Central memory CD4-positive, alpha-beta T cell (primary cell): Measurements from ENCODE around the gene ZNF77.
"Not testable (repeated sequence)": the region's sequence is repeated elsewhere in the genome, so short reads cannot be mapped to it uniquely, and the experiment has no call there.

Source experiments
- DNase-seq: peaks from one replicate; pipeline ENCODE4 v3.0.0; 2022

ZNF77 gene

DNA sequence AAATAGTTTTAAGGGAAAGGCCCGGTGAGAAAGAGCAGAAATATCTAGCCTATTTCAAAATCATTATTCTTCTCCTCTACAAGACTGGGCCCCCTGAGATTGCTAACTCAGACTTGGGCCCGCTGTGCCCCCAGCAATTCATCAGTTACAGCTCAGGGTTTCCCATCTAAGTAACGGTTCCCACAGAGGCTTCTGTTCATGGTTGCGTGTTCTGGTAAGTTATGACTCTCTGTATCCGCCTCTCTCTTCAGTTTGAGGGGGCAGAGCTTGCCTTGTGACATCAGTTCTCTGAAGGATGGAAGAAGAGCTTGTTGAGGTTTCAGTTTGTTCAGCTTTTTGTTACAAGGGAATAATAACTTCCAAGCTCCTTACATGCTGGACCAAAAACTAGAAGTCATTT lies 32.5 kb downstream of the ZNF77 start:
- no peak for DNase-seq

DNA sequence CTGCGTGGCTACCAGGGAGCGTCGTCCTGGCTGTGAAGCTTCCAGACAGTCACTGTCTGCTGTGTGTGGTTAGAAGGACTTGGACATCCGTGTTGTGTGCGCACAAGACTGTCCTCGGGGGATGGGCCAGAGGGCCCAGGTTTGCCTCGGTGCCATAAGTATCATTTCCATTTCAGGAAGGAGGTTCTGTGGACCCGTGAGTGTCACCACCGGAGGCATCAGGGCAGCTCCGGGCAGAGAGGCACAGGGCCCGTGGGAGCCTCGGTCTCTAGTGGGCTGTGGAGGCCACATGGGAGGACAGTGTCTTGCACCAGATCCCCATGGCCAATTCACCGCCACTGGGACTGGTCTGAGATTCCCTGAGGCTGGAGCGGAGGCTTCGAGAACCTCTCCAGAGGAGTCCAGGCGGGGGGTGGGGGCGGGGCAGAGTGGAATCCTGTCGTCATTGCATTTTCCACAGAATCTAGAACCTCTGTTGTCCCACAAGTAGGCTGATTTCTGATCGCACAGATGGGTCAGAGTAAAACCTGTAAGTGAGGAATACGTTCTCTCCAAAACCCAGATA lies 38.1 kb downstream of the ZNF77 start:
- DNase-seq, result no peak

DNA sequence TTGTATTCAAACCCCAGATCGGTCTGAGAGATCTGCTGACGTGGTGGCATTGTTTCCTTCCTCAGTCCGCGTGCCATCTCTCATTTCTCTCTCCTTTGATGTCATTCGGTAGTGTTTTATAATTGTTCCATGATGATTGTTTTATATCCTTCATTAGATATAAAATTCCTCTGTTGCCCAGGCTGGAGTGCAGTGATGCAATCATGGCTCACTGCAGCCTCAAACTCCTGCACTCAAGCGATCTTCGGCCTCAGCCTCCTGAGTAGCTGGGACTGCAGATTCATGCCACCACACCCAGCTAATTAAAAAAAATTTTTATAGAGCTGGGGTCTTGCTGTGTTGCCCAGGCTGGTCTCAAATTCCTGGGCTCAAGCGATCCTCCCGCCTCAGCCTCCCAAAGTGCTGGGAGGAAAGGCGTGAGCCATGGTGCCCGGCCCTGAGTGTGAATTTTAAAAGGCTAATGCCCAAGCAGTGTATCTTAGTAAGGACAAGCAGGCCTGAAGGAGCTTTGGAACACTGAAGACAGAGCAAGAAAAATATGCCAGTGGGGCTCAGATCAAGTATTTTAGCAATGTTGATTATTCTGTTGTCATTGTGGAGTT lies 38.8 kb downstream of the ZNF77 start:
- no peak for DNase-seq

DNA sequence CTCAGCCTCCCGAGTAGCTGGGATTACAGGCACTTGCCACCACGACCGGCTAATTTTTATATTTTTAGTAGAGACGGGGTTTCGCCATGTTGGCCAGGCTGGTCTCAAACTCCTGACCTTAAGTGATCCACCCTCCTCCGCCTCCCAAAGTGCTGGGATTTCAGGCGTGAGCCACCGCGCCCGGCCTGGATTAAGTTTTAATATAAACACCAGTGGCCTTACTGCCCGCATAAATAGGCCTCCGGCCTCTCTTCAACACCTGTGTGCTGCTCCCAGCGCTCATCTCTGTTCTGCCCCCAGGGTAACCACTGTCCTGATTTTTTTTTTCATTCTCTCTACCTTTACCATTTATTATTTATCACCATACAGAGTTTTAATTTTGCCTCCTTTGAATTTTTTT lies 41.4 kb downstream of the ZNF77 start:
- DNase-seq, result not testable (repeated sequence)

DNA sequence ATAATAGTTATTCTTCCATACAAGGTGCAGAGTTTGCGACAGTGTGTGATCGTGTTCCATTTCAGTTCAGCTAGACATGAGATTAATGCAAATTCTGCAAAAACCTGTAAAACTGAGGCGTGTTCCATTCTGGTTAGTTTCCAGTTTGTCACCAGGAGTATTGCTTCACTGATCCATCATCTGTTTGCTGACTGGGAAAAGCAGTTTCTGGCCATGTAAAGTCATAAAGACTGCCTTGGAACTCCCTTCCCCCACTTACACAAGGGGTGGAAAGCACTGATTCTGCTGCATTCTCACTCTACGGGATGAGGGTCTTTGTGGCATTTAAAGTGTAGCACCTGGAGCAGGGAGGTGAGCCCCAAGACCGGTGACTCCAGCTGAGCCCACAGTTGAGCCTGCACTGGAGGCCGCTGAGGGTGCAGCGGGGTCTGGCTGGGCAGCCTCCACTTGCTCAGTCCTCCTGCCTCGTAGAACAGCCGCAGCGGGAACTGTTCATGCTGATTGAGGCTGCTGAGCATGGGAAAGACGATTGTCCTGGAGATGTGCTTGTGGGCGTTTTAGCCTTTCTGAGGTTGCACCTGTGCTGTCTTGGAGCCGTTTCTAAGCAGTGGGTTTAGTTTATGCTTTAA lies 42.1 kb downstream of the ZNF77 start:
- DNase-seq, result no peak

DNA sequence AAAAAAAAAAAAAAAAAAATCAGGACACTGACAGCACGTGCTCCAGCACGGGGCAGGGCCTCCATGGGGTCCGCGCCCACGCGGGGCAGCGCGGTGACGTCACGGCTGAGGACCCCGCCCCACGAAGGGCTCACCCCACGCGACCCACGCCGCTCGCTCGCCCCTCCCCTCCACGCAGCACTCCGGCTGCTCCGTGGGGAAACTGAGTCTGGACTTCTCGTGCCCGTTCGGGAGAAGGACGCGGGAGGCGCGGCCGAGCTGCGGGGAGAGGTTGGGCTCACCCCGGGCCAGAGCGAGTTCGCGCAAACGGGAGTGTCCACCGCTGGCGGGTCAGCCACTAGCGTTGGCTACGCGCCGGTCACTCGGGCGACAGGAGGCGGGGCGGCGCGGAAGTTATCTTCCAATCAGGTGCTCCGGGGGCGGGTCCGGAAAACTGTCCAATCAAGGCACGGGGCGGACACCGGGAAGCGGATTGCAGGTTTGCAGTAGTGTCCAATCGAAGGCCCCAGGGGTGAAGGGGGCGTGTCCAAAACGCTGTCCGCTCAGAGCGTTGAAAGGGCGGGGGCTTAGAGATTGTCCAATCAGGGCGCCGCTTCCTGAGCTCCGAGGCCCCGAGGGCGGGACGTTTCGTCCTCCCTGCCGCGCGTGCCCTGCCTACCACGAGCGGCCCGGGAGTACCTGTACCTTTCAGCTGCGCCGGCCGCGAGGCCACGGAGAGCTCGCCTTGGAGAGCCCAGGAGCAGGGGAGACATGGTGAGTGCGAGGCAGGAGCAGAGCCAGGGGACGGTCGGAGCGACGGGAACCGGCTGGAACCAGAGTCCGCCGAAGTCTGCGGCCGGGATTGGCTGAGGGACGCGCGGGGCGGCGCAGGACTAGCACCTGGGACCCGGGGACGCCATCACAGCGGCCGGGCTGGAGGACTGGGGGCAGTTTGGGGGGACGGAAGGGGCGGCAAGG lies 44.2 kb downstream of the ZNF77 start, which contains the start of gene ZNF57:
ZNF57 (plus strand) TSS at position 633 of the 957 bp plus-strand sequence; CDS start at position 751, 118 bp downstream.
- peak; percentile 95 for DNase-seq

DNA sequence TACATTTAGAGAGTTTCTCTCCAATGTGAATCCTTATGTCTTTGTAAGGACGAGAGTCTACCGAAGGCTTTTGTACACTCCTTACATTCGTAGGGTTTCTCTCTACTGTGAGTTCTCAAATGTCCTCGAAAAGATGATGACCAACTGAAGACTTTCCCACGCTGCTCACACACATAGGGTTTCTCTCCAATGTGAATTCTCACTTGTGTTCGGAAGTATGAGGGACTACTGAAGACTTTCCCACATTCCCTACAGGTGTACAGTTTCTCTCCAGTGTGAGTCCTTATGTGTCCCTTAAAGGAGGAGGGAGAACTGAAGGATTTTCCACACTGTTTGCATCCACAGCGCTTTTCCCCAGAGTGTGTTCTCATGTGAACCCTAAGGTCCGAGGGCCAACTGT lies 48.1 kb downstream of the ZNF77 start:
- DNase-seq, result no peak

DNA sequence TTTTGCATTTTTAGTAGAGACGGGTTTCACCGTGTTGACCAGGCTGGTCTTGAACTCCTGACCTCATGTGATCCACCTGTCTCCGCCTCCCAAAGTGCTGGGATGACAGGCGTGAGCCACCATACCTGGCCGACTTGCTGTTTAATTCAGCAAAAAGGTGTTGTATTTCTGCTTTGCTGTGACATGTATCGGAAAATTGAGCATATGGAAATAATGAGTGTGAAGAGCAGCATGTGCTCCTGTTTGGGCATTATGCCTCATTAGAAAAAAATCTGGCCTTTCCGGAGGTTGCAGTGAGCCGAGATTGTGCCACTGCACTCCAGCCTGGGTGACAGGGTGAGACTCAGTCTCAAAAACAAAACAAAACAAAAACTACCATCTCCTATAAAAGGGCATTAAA lies 54.2 kb downstream of the ZNF77 start:
- DNase-seq, result not testable (repeated sequence)

DNA sequence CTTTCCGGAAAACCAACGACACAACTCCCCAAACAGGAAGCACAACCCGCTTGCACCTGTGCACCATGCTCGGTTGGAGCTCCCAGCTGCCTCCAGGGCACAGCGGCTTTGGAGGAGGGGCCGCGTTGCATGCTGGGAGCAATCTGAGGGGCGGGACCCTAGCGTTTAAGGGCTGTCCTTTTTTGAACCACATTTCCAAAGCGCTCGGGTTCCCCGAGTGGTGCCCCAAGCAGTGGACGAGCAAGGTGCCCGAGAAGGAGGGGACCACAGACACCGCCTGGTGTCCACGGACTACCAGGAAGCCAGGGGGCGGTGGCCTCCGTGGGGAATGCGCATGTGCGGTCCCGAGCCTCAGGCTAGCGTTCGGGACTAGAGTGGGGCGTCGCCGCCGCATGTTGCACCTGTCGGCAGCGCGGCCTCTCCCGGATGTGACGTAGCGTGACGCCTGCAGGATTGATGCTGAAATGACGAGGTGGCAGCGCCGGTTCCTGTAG lies 56.0 kb downstream of the ZNF77 start:
- peak; percentile 66 for DNase-seq

DNA sequence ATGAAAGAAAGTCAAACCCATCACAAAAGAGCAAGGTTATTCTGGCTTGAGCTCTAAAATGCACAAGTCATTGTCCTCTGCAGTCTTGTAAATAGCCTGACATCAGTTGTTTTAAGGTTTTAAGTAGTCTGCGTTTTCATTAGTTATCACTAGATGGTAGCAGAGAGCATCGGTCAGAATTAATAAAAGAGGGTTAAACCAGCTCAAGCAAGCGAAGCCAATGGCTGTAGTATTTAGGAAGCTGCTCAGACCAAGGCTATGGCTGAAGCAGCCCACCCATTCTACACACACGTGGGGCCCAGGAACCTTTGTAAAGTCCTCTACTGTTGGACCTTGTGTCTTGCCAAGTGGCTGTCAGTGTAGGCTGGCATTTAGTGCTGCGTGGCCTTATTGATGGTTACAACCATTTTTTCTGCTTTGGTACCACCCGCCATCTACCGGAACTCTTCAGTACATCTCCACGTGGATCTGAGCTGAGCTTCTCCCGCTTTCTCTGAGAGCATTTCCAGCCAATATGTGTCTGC lies 57.3 kb downstream of the ZNF77 start:
- DNase-seq, result peak; percentile 12

DNA sequence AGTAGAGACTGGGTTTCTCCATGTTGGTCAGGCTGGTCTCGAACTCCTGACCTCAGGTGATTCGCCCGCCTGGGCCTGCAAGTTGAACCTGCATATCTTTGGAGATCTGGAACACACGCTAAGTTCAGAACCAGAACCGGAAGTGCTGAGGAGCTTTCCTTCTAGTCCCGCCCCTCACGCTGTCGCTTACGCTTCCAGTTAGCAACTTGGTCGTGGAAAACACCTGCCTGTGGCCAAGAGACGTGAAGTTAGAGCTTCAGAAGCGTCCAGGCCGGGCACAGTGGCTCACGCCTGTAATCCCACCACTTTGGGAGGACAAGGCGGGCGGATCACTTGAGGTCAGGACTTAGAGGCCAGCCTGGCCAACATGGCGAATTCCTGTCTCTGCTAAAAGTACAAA lies 59.0 kb downstream of the ZNF77 start:
- no peak for DNase-seq

DNA sequence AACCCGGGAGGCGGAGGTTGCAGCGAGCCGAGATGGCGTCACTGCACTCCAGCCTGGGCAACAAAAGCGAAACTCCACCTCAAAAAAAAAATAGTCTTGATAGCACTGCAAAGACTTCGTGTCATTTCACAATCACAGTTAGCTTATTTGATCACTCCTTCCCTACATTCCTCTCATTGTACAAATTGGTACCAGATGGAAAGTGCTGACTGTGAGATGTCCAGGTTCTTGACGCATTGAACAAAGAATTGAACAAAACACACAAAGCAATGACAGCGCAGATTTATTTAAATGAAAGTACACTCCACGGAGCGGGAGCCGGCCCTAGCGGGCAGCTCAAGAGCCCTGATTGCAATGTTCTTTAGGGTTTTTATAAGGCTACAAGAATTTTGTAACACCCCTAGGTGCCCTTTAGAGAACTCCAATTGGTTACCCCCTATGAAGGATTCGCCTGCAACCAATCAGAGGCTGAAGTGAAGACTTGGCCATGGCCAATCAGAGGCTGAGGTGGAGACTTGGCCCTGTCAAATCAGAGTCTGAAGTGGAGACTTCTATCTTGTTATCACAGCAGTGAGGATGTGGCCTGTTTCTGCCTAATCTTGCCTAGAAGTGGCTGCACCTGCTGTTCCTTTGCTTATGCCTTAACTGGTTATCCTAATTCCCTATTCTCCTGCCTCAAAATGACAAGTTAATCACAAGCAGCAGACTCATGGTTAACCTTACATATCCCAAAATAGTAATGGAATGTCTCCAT lies 60.9 kb downstream of the ZNF77 start:
- no peak for DNase-seq
